Measurements from ENCODE around the gene GRK5.

GRCh38 chr10:119340893-119341458, 133.6 kb downstream of the GRK5 start:
- TF ChIP-seq POLR2A (IDR thresholded peaks at IDR 0.05; ENCODE audit: low read depth, low read length) (no peak), POLR2AphosphoS5 (IDR thresholded peaks at IDR 0.05; ENCODE audit: low read depth, low read length) (no peak), TAF1 (IDR thresholded peaks at IDR 0.05; ENCODE audit: low read depth, low read length) (no peak)
